ENCODE measurements around the gene B3GALT5.

The B3GALT5 gene

DNA sequence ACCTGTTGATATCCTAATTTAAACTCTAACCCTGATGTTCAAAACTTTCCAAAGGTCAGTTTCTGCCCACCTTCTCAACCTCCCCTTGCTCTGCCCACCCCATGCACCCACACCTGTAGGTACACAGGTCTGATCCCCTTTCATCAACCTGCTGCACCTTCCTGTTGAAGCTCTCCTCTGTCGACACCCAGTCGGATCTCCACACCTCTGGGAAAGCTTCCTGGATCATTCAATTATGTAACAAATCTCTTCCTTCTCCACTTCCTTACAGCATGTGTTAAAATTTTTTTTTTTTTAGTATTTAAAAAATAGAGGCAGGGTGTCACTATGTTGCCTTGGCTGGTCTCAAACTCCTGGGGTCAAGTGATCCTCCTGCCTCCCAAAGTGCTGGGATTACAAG, 87.6 kb downstream of the B3GALT5 start:
- DNase-seq (ENCODE audit: low spot score): no peak

DNA sequence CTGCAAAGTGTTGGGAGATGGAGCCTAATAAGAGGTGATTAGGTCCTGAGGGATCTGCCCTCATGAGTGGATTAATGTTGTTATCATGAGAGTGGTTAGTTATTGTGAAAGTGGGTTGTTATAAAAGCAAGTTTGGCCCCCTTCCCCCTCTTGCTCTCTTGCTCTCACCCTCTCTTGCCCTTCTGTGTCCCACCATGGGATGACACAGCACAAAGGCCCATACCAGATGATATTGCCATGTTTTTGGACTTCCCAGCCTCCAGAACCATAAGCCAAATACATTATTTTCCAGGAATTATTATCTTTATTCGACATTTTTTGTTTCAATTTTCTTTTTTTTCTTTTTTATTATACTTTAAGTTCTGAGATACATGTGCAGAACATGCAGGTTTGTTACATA, 90.8 kb downstream of the B3GALT5 start:
- DNase-seq (ENCODE audit: low spot score): no peak

DNA sequence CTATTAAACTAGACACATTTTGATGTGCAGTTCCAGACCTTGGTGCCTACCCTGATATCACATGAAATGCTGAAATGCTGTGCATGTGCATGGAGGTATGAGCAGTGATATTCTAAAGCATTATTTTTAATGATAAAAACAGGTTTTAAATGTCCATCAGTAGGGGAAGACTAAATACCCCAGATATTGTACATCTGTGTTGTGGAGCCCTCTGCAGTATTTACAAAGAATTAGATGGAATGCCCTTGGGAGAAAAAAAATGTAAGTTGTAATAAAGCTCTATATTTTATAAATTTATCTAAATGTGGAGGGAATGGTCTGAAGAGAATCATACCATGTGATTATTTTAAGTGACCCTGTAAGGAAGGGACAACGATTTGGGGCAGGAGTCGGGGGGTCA, 93.1 kb downstream of the B3GALT5 start:
- DNase-seq (ENCODE audit: low spot score): no peak

GRCh38 chr21:39707316-39707715, 94.6 kb downstream of the B3GALT5 start:
- DNase-seq (ENCODE audit: low spot score): no peak

DNA sequence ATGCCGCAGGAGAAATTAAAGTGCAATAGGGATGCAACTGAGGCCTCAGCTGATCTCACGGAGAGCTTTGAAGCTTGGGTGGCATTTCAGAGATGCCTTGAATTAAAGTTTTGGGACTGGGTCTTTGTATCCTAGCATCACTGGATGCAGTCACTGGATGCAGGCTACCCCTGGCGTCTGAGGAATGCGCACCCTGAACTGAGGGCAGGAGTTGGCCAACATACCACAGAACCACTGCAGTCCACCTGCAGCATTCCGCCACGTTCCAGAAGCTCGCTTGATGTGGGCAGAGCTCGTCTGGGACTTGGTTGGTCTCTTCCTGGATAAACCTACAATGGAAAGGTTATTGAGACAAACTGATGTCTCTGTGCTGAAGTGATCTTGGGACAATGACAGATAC, 98.1 kb downstream of the B3GALT5 start:
- no peak for DNase-seq (ENCODE audit: low spot score)

GRCh38 chr21:39712273-39712672, 99.5 kb downstream of the B3GALT5 start:
- DNase-seq (ENCODE audit: low spot score): no peak

DNA sequence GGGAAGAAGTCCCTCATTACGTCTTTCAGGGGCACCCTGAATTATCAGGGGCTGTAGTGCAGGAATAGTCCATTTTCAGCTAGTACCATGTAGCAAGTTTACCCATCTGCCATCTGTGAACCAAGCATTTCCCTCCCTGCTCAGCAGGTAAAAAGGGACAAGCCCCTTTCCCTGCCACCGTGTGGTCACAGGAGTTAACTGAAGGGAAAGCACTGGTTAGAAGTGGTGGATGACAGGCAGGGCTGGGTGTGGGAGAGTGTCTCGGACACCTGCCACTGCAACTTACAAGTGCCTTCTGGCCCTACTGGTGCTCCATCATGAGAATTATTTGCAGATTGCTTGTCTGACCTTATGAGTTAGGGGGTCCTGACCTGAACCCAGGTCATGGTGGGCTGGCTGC, 100.2 kb downstream of the B3GALT5 start:
- no peak for DNase-seq (ENCODE audit: low spot score)

GRCh38 chr21:39713905-39714304, 101.2 kb downstream of the B3GALT5 start:
- no peak for DNase-seq (ENCODE audit: low spot score)

DNA sequence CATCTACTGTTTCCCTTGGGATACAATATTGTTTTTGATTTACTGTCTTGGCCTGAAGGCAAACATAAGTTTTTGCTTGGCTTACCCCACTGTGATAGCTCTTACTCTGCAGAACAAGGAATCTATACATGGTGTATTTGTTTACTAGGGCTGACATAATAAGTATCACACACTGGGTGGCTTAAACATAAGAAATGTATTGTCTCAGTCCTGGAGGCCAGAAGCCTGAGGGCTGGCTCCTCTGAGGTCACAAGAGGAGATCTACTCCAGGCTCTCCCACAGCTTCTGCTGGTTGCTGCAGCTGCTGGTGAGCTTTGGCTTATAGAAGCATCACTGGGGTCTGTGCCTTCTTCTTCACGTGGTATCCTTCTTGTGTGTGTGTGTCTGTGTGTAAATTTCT, 101.6 kb downstream of the B3GALT5 start:
- no peak for DNase-seq (ENCODE audit: low spot score)

- peak; percentile 45 for DNase-seq (ENCODE audit: low spot score)
Observed at GRCh38 chr21:39715804-39716397, 103.2 kb downstream of the B3GALT5 start.

DNA sequence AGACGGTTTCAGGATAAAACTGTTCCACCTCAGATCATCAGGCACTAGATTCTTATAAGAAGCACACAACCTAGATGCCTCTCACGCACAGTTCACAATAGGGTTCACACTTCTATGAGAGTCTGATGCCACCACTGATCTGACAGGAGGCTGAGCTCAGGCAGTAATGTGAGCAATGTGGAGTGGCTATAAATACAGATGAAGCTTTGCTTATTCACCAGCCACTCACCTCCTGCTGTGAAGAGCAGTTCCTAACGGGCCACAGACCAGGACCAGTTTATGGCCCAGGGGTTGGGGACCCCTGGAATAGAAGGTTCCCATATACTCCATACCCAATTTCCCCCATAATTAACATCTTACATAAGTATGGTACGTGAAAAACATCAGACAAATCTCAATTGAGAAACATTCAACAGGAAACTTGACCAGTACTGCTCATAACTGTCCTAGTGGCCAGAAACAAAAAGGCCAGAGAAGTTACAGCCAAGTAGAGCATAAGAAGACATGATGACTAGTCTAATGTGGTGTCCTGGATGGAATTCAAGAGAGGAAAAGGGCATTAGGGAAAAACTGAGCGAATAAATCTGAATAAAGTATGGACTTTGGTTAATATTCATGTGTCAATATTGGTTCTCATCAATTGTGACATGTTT, 107.5 kb downstream of the B3GALT5 start:
- no peak for DNase-seq (ENCODE audit: low spot score)

GRCh38 chr21:39721885-39722284, 109.1 kb downstream of the B3GALT5 start:
- DNase-seq (ENCODE audit: low spot score): no peak
